ENCODE results near the gene C2. TPM values are rescaled to one million over a fixed set of nuclear protein-coding genes. Genes with fewer than 3 reads are reported as not detected.

The C2 gene
- total RNA-seq, 3 donors from 2014 or later: 5.5 to 33.7 (median 17.9) TPM

DNA sequence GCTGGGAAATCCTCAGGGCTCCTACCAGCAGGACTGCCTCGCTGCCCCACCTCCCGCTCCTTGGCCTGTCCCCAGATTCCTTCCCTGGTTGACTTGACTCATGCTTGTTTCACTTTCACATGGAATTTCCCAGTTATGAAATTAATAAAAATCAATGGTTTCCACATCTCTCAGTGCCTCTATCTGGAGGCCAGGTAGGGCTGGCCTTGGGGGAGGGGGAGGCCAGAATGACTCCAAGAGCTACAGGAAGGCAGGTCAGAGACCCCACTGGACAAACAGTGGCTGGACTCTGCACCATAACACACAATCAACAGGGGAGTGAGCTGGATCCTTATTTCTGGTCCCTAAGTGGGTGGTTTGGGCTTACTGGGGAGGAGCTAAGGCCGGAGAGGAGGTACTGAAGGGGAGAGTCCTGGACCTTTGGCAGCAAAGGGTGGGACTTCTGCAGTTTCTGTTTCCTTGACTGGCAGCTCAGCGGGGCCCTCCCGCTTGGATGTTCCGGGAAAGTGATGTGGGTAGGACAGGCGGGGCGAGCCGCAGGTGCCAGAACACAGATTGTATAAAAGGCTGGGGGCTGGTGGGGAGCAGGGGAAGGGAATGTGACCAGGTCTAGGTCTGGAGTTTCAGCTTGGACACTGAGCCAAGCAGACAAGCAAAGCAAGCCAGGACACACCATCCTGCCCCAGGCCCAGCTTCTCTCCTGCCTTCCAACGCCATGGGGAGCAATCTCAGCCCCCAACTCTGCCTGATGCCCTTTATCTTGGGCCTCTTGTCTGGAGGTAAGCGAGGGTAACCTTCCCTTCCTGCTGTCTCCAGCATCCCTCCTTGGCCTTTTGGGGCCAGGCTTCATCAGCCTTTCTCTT lies 18.2 kb downstream of the C2 start, which contains the start of gene CFB:
Gene CFB, plus strand, starts transcription at position 589 of the 863 bp plus-strand sequence. Its CDS starts 127 bp downstream, at position 716.
- intact Hi-C loops (cut with DNase I, micrococcal nuclease): no loop called here
- DNase-seq (peak; percentile 84 to 90 (median 84)), ATAC-seq (peak; percentile 94)
- TF ChIP-seq, protein P1, sequence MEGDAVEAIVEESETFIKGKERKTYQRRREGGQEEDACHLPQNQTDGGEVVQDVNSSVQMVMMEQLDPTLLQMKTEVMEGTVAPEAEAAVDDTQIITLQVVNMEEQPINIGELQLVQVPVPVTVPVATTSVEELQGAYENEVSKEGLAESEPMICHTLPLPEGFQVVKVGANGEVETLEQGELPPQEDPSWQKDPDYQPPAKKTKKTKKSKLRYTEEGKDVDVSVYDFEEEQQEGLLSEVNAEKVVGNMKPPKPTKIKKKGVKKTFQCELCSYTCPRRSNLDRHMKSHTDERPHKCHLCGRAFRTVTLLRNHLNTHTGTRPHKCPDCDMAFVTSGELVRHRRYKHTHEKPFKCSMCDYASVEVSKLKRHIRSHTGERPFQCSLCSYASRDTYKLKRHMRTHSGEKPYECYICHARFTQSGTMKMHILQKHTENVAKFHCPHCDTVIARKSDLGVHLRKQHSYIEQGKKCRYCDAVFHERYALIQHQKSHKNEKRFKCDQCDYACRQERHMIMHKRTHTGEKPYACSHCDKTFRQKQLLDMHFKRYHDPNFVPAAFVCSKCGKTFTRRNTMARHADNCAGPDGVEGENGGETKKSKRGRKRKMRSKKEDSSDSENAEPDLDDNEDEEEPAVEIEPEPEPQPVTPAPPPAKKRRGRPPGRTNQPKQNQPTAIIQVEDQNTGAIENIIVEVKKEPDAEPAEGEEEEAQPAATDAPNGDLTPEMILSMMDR (IDR thresholded peaks at IDR 0.05): no peak
- Histone ChIP-seq H3K4me1 (ENCODE audit: low read depth) (peaks cover 10% of the 10 kb centered on the region), H3K9me3 (no peaks in the 10 kb centered on the region), H3K36me3 (ENCODE audit: low read depth) (no peaks in the 10 kb centered on the region), H3K4me3 (no peak within 1 kb of the TSS)

DNA sequence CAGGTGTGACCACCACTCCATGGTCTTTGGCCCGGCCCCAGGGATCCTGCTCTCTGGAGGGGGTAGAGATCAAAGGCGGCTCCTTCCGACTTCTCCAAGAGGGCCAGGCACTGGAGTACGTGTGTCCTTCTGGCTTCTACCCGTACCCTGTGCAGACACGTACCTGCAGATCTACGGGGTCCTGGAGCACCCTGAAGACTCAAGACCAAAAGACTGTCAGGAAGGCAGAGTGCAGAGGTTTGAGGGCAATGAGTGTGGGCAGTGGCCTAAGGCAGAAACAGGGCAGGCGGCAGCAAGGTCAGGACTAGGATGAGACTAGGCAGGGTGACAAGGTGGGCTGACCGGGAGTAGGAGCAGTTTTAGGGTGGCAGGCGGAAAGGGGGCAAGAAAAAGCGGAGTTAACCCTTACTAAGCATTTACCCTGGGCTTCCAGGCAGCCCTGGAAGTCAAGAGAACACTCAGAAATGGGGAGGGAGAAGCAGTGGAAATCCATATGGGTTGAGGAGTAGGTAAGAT lies 18.9 kb downstream of the C2 start:
- DNase-seq (peak in 1 of 3 donors; percentile 63), ATAC-seq (no peak)
- Histone ChIP-seq H3K9me3 (no peaks in the 10 kb centered on the region), H3K36me3 (ENCODE audit: low read depth) (no peaks in the 10 kb centered on the region), H3K4me3 (no peak overlapping the region), H3K4me1 (ENCODE audit: low read depth) (peaks cover 10% of the 10 kb centered on the region)
- intact Hi-C loops (cut with DNase I, micrococcal nuclease): no loop called here
- TF ChIP-seq, protein P1 (IDR thresholded peaks at IDR 0.05): no peak

GRCh38 chr6:31947070-31947675 lies 19.7 kb downstream of the C2 start:
- H3K4me1 ChIP-seq (ENCODE audit: low read depth): peaks cover 10% of the 10 kb centered on the region
- DNase-seq (no peak), ATAC-seq (no peak)
- intact Hi-C loops (cut with DNase I, micrococcal nuclease): no loop called here
- H3K36me3 ChIP-seq (ENCODE audit: low read depth): no peaks in the 10 kb centered on the region
- TF ChIP-seq, protein P1 (IDR thresholded peaks at IDR 0.05): no peak
- no peaks in the 10 kb centered on the region for H3K9me3 ChIP-seq
- H3K4me3 ChIP-seq: no peak overlapping the region

DNA sequence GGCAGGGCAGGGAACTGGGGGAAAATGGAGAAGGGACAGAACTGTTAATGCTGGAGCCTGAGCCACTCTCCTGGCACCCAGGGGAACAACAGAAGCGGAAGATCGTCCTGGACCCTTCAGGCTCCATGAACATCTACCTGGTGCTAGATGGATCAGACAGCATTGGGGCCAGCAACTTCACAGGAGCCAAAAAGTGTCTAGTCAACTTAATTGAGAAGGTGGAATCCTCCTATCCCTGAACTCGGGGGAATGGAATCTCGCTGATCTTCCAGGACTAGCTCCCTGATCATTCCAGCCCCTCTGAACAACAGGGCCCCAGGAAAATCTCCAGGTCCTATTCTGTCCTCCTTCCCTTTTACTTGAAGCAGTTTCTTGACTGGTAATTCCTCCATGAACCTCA lies 20.3 kb downstream of the C2 start:
- ATAC-seq: no peak
- TF ChIP-seq, protein P1 (IDR thresholded peaks at IDR 0.05): no peak
- H3K9me3 ChIP-seq: no peaks in the 10 kb centered on the region
- H3K36me3 ChIP-seq (ENCODE audit: low read depth): no peaks in the 10 kb centered on the region
- H3K4me3 ChIP-seq: no peak overlapping the region
- no peak for DNase-seq
- intact Hi-C loops (cut with DNase I, micrococcal nuclease): no loop called here
- peaks cover 10% of the 10 kb centered on the region for H3K4me1 ChIP-seq (ENCODE audit: low read depth)

- Histone ChIP-seq H3K4me1 (ENCODE audit: low read depth) (peaks cover 10% of the 10 kb centered on the region), H3K9me3 (no peaks in the 10 kb centered on the region), H3K4me3 (no peak overlapping the region), H3K36me3 (ENCODE audit: low read depth) (no peaks in the 10 kb centered on the region)
- intact Hi-C loops (cut with DNase I, micrococcal nuclease): no loop called here
- DNase-seq (no peak), ATAC-seq (no peak)
- TF ChIP-seq, protein P1 (IDR thresholded peaks at IDR 0.05): no peak
Observed at GRCh38 chr6:31948306-31948705, 20.8 kb downstream of the C2 start.
